ENCODE measurements around the gene FGB. TPM values are rescaled to one million over a fixed set of nuclear protein-coding genes. Genes with fewer than 3 reads are reported as not detected.

FGB gene
- total RNA-seq, 1 donor from 2014 or later = 2.8 TPM

DNA sequence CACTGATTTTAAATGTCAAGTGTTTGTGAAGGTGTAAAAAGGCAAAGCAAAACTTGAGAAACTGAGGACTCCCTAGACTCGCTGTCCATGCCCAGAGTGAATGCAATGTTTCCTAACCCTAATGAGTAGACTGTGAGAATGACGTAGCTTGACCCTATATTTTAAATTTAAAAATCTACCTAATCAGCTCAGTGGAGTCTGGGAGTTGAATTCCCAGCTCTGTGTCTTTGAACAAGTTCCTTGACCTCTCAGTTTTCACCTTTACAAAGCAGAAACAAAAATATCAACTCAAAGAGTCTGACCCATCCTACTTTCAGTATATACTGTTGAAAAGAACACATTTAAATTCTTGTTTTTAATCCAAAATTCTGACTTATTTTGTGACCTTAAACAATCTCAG lies 25.4 kb downstream of the FGB start:
- peaks cover 2% of the 10 kb centered on the region for H3K4me1 Mint-ChIP-seq (ENCODE audit: low read depth, unreplicated experiment)
- H3K9me3 ChIP-seq (ENCODE audit: insufficient read depth, low read depth, low read length) = no peaks in the 10 kb centered on the region
- H3K36me3 Mint-ChIP-seq (ENCODE audit: low read depth, unreplicated experiment) = no peaks in the 10 kb centered on the region
- H3K4me2 ChIP-seq (ENCODE audit: low read length) = no peak overlapping the region
- H2AFZ ChIP-seq (ENCODE audit: low read depth, low read length) = no peak overlapping the region
- no peak overlapping the region for H3K27ac Mint-ChIP-seq (ENCODE audit: unreplicated experiment)
- H3K4me1 ChIP-seq (ENCODE audit: insufficient read depth, low read length) = no peaks in the 10 kb centered on the region
- no peak overlapping the region for H3K4me3 Mint-ChIP-seq (ENCODE audit: unreplicated experiment)
- no peak for DNase-seq (ENCODE audit: low read depth)
- H3K4me3 ChIP-seq (ENCODE audit: insufficient read depth, low read depth, low read length) = no peak overlapping the region
- no peaks in the 10 kb centered on the region for H3K79me2 ChIP-seq (ENCODE audit: insufficient read depth, low read length)
- no peaks in the 10 kb centered on the region for H3K36me3 ChIP-seq (ENCODE audit: insufficient read depth, low read length)
- no peak overlapping the region for H3K27ac ChIP-seq (ENCODE audit: low read depth, low read length)
- FAIRE-seq = no peak
- TF ChIP-seq EZH2 (IDR thresholded peaks at IDR 0.05; ENCODE audit: insufficient read depth, low read length) (no peak), CTCF (IDR thresholded peaks at IDR 0.05; ENCODE audit: insufficient read depth, low read depth, low read length) (no peak)
- H3K9ac ChIP-seq (ENCODE audit: low read length) = no peak overlapping the region
- H4K20me1 ChIP-seq (ENCODE audit: insufficient read depth, low read length) = no peaks in the 10 kb centered on the region
- H3K9me3 Mint-ChIP-seq (ENCODE audit: unreplicated experiment) = no peaks in the 10 kb centered on the region
- no peaks in the 10 kb centered on the region for H3K27me3 ChIP-seq (ENCODE audit: insufficient read depth, low read length)
- no peaks in the 10 kb centered on the region for H3K27me3 Mint-ChIP-seq (ENCODE audit: low read depth, unreplicated experiment)

GRCh38 chr4:154589296-154590197 lies 26.7 kb downstream of the FGB start:
- Histone ChIP-seq H3K4me2 (ENCODE audit: low read length) (no peak overlapping the region), H3K4me1 (ENCODE audit: insufficient read depth, low read length) (no peaks in the 10 kb centered on the region), H3K27ac (ENCODE audit: low read depth, low read length) (no peak overlapping the region), H3K4me3 (ENCODE audit: insufficient read depth, low read depth, low read length) (no peak overlapping the region), H3K9ac (ENCODE audit: low read length) (no peak overlapping the region), H3K9me3 (ENCODE audit: insufficient read depth, low read depth, low read length) (no peaks in the 10 kb centered on the region), H4K20me1 (ENCODE audit: insufficient read depth, low read length) (no peaks in the 10 kb centered on the region), H3K79me2 (ENCODE audit: insufficient read depth, low read length) (no peaks in the 10 kb centered on the region), H3K27me3 (ENCODE audit: insufficient read depth, low read length) (no peaks in the 10 kb centered on the region), H2AFZ (ENCODE audit: low read depth, low read length) (no peak overlapping the region), H3K36me3 (ENCODE audit: insufficient read depth, low read length) (no peaks in the 10 kb centered on the region)
- FAIRE-seq = no peak
- Mint-ChIP-seq H3K4me1 (ENCODE audit: low read depth, unreplicated experiment) (peaks cover 2% of the 10 kb centered on the region), H3K36me3 (ENCODE audit: low read depth, unreplicated experiment) (no peaks in the 10 kb centered on the region), H3K27ac (ENCODE audit: unreplicated experiment) (no peak overlapping the region), H3K27me3 (ENCODE audit: low read depth, unreplicated experiment) (no peaks in the 10 kb centered on the region), H3K9me3 (ENCODE audit: unreplicated experiment) (no peaks in the 10 kb centered on the region), H3K4me3 (ENCODE audit: unreplicated experiment) (no peak overlapping the region)
- no peak for DNase-seq (ENCODE audit: low read depth)
- TF ChIP-seq CTCF (IDR thresholded peaks at IDR 0.05; ENCODE audit: insufficient read depth, low read depth, low read length) = no peak
